Liver (tissue), 9 donors: Measurements from ENCODE around the gene FNBP1L. TPM values are rescaled to one million over a fixed set of nuclear protein-coding genes. Genes with fewer than 3 reads are reported as not detected.

Source experiments
- DNase-seq: peaks from one replicate; pipeline ENCODE4 v3.0.0-alpha.2; 2017; ENCODE audit warnings: low spot score
- H3K27ac ChIP-seq, 2 donors: one replicate each; pipeline ENCODE4 v1.7.0; 2013; ENCODE audit warnings: inconsistent platforms in 2 of 2, low read length in 2 of 2, control low read depth in 1 of 2, low read depth in 1 of 2, mild to moderate bottlenecking in 1 of 2
- H3K27me3 ChIP-seq, 4 donors: one replicate each; pipeline versions ENCODE4 v1.6.1 to v1.7.0; 2013; ENCODE audit warnings: low read length in 3 of 4, inconsistent platforms in 1 of 4, mild to moderate bottlenecking in 1 of 4, moderate library complexity in 1 of 4; ENCODE audit not compliant: control insufficient read depth in 4 of 4, insufficient read depth in 4 of 4
- H3K36me3 ChIP-seq, 4 donors: one replicate each; pipeline versions ENCODE4 v1.6.1 to v1.7.0; 2013; ENCODE audit warnings: low read length in 3 of 4, mild to moderate bottlenecking in 3 of 4, low read depth in 1 of 4, moderate library complexity in 1 of 4; ENCODE audit not compliant: control insufficient read depth in 4 of 4, insufficient read depth in 3 of 4
- H3K4me1 ChIP-seq, 4 donors: one replicate each; pipeline versions ENCODE4 v1.6.1 to v1.7.0; 2013; ENCODE audit warnings: low read length in 3 of 4, mild to moderate bottlenecking in 3 of 4, moderate library complexity in 1 of 4; ENCODE audit not compliant: control insufficient read depth in 4 of 4, insufficient read depth in 4 of 4
- H3K4me3 ChIP-seq, 3 donors: one replicate each; pipeline versions ENCODE4 v1.6.1 to v1.7.0; 2013; ENCODE audit warnings: low read length in 3 of 3, control low read depth in 1 of 3, low read depth in 1 of 3, mild to moderate bottlenecking in 1 of 3
- H3K9ac ChIP-seq, 2 donors: one replicate each; pipeline ENCODE4 v1.7.0; 2013; ENCODE audit warnings: low read length in 2 of 2, mild to moderate bottlenecking in 2 of 2, moderate library complexity in 2 of 2, control low read depth in 1 of 2, low read depth in 1 of 2
- H3K9me3 ChIP-seq, 4 donors: one replicate each; pipeline versions ENCODE4 v1.6.1 to v1.7.0; 2013; ENCODE audit warnings: low read length in 3 of 4; ENCODE audit not compliant: control insufficient read depth in 4 of 4
- EGR1 ChIP-seq, 2 donors: IDR thresholded peaks; 2 replicates each; pipeline ENCODE4 v1.6.1; 2016 to 2018; ENCODE audit warnings: antibody characterized with exemption in 2 of 2, low read depth in 2 of 2
- FOXA1 ChIP-seq: IDR thresholded peaks from 2 replicates; pipeline ENCODE4 v1.6.1; 2016; ENCODE audit warnings: antibody characterized with exemption
- FOXA2 ChIP-seq: IDR thresholded peaks from 2 replicates; pipeline ENCODE4 v1.6.1; 2016; ENCODE audit warnings: antibody characterized with exemption
- GABPA ChIP-seq, 2 donors: IDR thresholded peaks in 1 of 2; conservative IDR thresholded peaks in 1 of 2; 2 replicates each; pipeline ENCODE4 v1.6.1; 2016; ENCODE audit warnings: antibody characterized with exemption in 2 of 2, mild to moderate bottlenecking in 1 of 2, moderate library complexity in 1 of 2
- HNF4A ChIP-seq, 2 donors: conservative IDR thresholded peaks; 2 replicates each; pipeline ENCODE4 v1.6.1; 2016; ENCODE audit warnings: antibody characterized with exemption in 2 of 2, mild to moderate bottlenecking in 2 of 2
- HNF4G ChIP-seq: IDR thresholded peaks from 2 replicates; pipeline ENCODE4 v1.6.1; 2016; ENCODE audit warnings: antibody characterized with exemption
- JUND ChIP-seq, 2 donors: IDR thresholded peaks; 2 replicates each; pipeline ENCODE4 v1.6.1; 2016; ENCODE audit warnings: antibody characterized with exemption in 2 of 2
- MAX ChIP-seq: IDR thresholded peaks from 2 replicates; pipeline ENCODE4 v1.6.1; 2016; ENCODE audit warnings: antibody characterized with exemption
- NR2F2 ChIP-seq: IDR thresholded peaks from 2 replicates; pipeline ENCODE4 v1.6.1; 2016; ENCODE audit warnings: antibody characterized with exemption
- RAD21 ChIP-seq, 2 donors: IDR thresholded peaks; 2 replicates each; pipeline ENCODE4 v1.6.1; 2016; ENCODE audit warnings: antibody characterized with exemption in 2 of 2, mild to moderate bottlenecking in 2 of 2
- REST ChIP-seq: IDR thresholded peaks from 2 replicates; pipeline ENCODE4 v1.6.1; 2016; ENCODE audit warnings: antibody characterized with exemption, mild to moderate bottlenecking
- RXRA ChIP-seq, 2 donors: IDR thresholded peaks; 2 replicates each; pipeline ENCODE4 v1.6.1; 2017 to 2018; ENCODE audit warnings: antibody characterized with exemption in 2 of 2, mild to moderate bottlenecking in 1 of 2
- TAF1 ChIP-seq: conservative IDR thresholded peaks from 2 replicates; pipeline ENCODE4 v1.6.1; 2016; ENCODE audit warnings: antibody characterized with exemption, mild to moderate bottlenecking
- YY1 ChIP-seq: IDR thresholded peaks from 2 replicates; pipeline ENCODE4 v1.6.1; 2016; ENCODE audit warnings: antibody characterized with exemption, mild to moderate bottlenecking
- WGBS: extraction: QIAGEN DNeasy Blood & Tissue Kit; methylation state at CpG from one replicate; pipeline ENCODE4 v1.1.7; 2013; 5-methylcytosine and 5-hydroxymethylcytosine counted together
- polyA plus RNA-seq, 2 donors: library from polyadenylated mRNA; stranded (reverse) in 1 of 2; unstranded in 1 of 2; fragments of 200-250 nt in 1 of 2; fragments of >200 nt in 1 of 2; fragmentation: Nextera tagmentation in 1 of 2; extraction: Ambion mirVana in 1 of 2; gene quantifications; one replicate each; pipeline versions ENCODE4 v1.2.1 to v1.2.3, GENCODE V29; 2013 to 2015
- total RNA-seq, 2 donors: library from RNA; depleted of rRNA; stranded (reverse); fragments of >200 nt; gene quantifications; one replicate each; pipeline ENCODE4 v1.2.3, GENCODE V29; 2014
- TF ChIP-seq, protein P1 (sequence below): IDR thresholded peaks from 2 replicates; pipeline ENCODE4 v1.6.1; 2016; ENCODE audit warnings: antibody characterized with exemption
- TF ChIP-seq, protein P2 (sequence below): IDR thresholded peaks from 2 replicates; pipeline ENCODE4 v1.6.1; 2016; ENCODE audit warnings: antibody characterized with exemption
- donor health status: healthy.
- donor health status: healthy.
- donor health status: healthy.
- donor health status: healthy.
- donor health status: healthy.

FNBP1L gene
- total and polyA plus RNA-seq, 4 donors, result 5.3 to 13.5 (median 8.9) TPM

GRCh38 chr1:93576746-93577145 is 128.8 kb downstream of the FNBP1L start:
- Histone ChIP-seq H3K4me1 (peaks cover 0 to 2% (median under 1%) of the 10 kb centered on the region in 4 donors), H3K27ac (no peak overlapping the region), H3K27me3 (no peaks in the 10 kb centered on the region), H3K4me3 (no peak overlapping the region), H3K36me3 (peaks cover 2 to 34% (median 21%) of the 10 kb centered on the region in 4 donors), H3K9ac (no peak overlapping the region), H3K9me3 (no peaks in the 10 kb centered on the region)
- no peak for DNase-seq
- TF ChIP-seq HNF4A (conservative IDR thresholded peaks at IDR 0.05), result no peak
- TF ChIP-seq, protein P1, sequence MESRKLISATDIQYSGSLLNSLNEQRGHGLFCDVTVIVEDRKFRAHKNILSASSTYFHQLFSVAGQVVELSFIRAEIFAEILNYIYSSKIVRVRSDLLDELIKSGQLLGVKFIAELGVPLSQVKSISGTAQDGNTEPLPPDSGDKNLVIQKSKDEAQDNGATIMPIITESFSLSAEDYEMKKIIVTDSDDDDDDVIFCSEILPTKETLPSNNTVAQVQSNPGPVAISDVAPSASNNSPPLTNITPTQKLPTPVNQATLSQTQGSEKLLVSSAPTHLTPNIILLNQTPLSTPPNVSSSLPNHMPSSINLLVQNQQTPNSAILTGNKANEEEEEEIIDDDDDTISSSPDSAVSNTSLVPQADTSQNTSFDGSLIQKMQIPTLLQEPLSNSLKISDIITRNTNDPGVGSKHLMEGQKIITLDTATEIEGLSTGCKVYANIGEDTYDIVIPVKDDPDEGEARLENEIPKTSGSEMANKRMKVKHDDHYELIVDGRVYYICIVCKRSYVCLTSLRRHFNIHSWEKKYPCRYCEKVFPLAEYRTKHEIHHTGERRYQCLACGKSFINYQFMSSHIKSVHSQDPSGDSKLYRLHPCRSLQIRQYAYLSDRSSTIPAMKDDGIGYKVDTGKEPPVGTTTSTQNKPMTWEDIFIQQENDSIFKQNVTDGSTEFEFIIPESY, result no peak
- no peak for TF ChIP-seq GABPA (IDR thresholded peaks at IDR 0.05 in 1 of 2, conservative IDR thresholded peaks at IDR 0.05 in 1 of 2)
- no peak for TF ChIP-seq JUND (IDR thresholded peaks at IDR 0.05)
- WGBS, result over 99% methylated on average over 2 of the region's 2 CpGs

DNA sequence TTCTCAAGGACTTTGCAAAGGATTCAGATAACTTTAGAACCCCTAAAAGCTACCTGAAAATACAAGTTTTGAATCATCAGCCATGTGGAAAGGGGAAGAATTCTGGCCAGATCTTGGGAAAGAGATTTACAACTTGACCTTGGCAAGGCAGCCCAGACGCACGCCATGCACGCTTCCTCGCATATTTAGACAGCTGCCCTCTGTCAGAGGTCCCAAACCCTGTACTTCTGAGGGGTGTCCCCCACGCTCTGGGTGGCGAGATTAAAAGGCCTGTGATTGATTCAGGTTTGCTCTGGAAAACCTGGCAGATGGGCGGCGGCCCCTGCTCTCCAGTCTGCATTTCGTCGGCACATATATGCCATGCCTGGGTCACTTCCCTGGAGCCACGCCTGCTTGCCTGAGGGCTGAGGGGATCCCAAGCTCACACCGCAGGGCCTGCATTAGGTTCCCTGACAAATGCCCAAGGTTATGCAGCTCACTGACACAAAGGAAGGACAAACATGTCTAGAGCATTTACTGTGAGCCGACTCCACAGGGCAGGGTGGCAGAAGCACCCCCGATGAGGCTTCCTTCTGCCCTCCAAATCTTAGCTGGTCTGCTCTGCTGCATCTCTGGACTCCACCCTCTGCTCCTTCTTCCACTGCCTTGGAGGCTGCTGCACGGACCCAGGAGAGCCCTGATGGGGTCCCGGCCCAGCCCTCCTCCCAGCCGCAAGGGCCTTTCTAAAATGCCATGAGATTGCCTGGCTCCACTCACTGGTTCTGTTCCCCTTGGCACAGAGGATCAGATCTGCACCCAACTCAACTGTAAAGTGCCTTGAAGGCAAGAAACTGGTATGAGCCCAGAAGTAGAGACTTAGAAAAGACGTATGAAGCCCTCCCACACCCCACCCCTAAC is 129.9 kb downstream of the FNBP1L start:
- H3K27ac ChIP-seq, result no peak overlapping the region
- peaks cover 0 to 12% (median 5%) of the 10 kb centered on the region in 4 donors for H3K4me1 ChIP-seq
- no peaks in the 10 kb centered on the region for H3K9me3 ChIP-seq
- H3K36me3 ChIP-seq, result peaks cover 1 to 27% (median 20%) of the 10 kb centered on the region in 4 donors
- TF ChIP-seq GABPA (IDR thresholded peaks at IDR 0.05 in 1 of 2, conservative IDR thresholded peaks at IDR 0.05 in 1 of 2), result no peak
- 85% methylated on average over 18 of the region's 18 CpGs for WGBS
- no peak overlapping the region for H3K9ac ChIP-seq
- H3K4me3 ChIP-seq, result no peak overlapping the region
- DNase-seq, result no peak
- H3K27me3 ChIP-seq, result no peaks in the 10 kb centered on the region

GRCh38 chr1:93578433-93578830 is 130.5 kb downstream of the FNBP1L start:
- Histone ChIP-seq H3K36me3 (peaks cover 2 to 25% (median 19%) of the 10 kb centered on the region in 4 donors), H3K4me1 (peaks cover 0 to 16% (median 5%) of the 10 kb centered on the region in 4 donors), H3K9me3 (no peaks in the 10 kb centered on the region), H3K27me3 (no peaks in the 10 kb centered on the region), H3K4me3 (no peak overlapping the region), H3K9ac (no peak overlapping the region), H3K27ac (no peak overlapping the region)
- no peak for DNase-seq
- WGBS, result 97% methylated on average over 6 of the region's 6 CpGs
- TF ChIP-seq RXRA (IDR thresholded peaks at IDR 0.05) (no peak), HNF4G (no peak), FOXA2 (no peak), JUND (IDR thresholded peaks at IDR 0.05) (no peak), HNF4A (conservative IDR thresholded peaks at IDR 0.05) (no peak), NR2F2 (no peak), FOXA1 (no peak), TAF1 (no peak), REST (no peak), YY1 (no peak), GABPA (IDR thresholded peaks at IDR 0.05 in 1 of 2, conservative IDR thresholded peaks at IDR 0.05 in 1 of 2) (no peak), EGR1 (IDR thresholded peaks at IDR 0.05; ENCODE audit: low read depth in 2 of 2) (no peak), RAD21 (IDR thresholded peaks at IDR 0.05) (no peak), MAX (no peak)
- TF ChIP-seq, protein P1, result no peak
- TF ChIP-seq, protein P2, sequence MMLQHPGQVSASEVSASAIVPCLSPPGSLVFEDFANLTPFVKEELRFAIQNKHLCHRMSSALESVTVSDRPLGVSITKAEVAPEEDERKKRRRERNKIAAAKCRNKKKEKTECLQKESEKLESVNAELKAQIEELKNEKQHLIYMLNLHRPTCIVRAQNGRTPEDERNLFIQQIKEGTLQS, result no peak
